ENCODE data around the gene ZNF385D. TPM values are rescaled to one million over a fixed set of nuclear protein-coding genes. Genes with fewer than 3 reads are reported as not detected.
A peak's percentile ranks its signal among the peaks of the same experiment; 100 is the strongest.

Gene ZNF385D
- total RNA-seq, 1 donor from 2014 or later = 25.8 TPM

GRCh38 chr3:21449738-21450137 is 301.3 kb downstream of the ZNF385D start:
- no peak for DNase-seq (ENCODE audit: low spot score)

GRCh38 chr3:21447476-21448151 is 303.4 kb downstream of the ZNF385D start:
- DNase-seq (ENCODE audit: low spot score) = no peak

GRCh38 chr3:21446945-21447475 is 304.0 kb downstream of the ZNF385D start:
- DNase-seq (ENCODE audit: low spot score) = no peak

GRCh38 chr3:21446027-21446426 is 305.0 kb downstream of the ZNF385D start:
- no peak for DNase-seq (ENCODE audit: low spot score)

- no peak for DNase-seq (ENCODE audit: low spot score)
Measured at GRCh38 chr3:21441821-21442220, 309.2 kb downstream of the ZNF385D start.

- no peak for DNase-seq (ENCODE audit: low spot score)
Measured at GRCh38 chr3:21436835-21437234, 314.2 kb downstream of the ZNF385D start.

GRCh38 chr3:21435871-21436270 is 315.1 kb downstream of the ZNF385D start:
- DNase-seq (ENCODE audit: low spot score) = peak; percentile 74

- no peak for DNase-seq (ENCODE audit: low spot score)
Measured at GRCh38 chr3:21434310-21434709, 316.7 kb downstream of the ZNF385D start.

- DNase-seq (ENCODE audit: low spot score) = no peak
Measured at GRCh38 chr3:21433751-21434150, 317.3 kb downstream of the ZNF385D start.

GRCh38 chr3:21426920-21427319 is 324.1 kb downstream of the ZNF385D start:
- no peak for DNase-seq (ENCODE audit: low spot score)

- DNase-seq (ENCODE audit: low spot score) = no peak
Measured at GRCh38 chr3:21425715-21426114, 325.3 kb downstream of the ZNF385D start.

GRCh38 chr3:21421096-21421495 is 329.9 kb downstream of the ZNF385D start:
- DNase-seq (ENCODE audit: low spot score) = no peak

- no peak for DNase-seq (ENCODE audit: low spot score)
Measured at GRCh38 chr3:21417991-21418390, 333.0 kb downstream of the ZNF385D start.

- no peak for DNase-seq (ENCODE audit: low spot score)
Measured at GRCh38 chr3:21414506-21414905, 336.5 kb downstream of the ZNF385D start.

- DNase-seq (ENCODE audit: low spot score) = no peak
Measured at GRCh38 chr3:21411058-21411457, 340.0 kb downstream of the ZNF385D start.

GRCh38 chr3:21409401-21409800 is 341.6 kb downstream of the ZNF385D start:
- DNase-seq (ENCODE audit: low spot score) = no peak

GRCh38 chr3:21407743-21408142 is 343.3 kb downstream of the ZNF385D start:
- no peak for DNase-seq (ENCODE audit: low spot score)

GRCh38 chr3:21405671-21406667 is 345.0 kb downstream of the ZNF385D start:
- no peak for DNase-seq (ENCODE audit: low spot score)

- DNase-seq (ENCODE audit: low spot score) = no peak
Measured at GRCh38 chr3:21398461-21398860, 352.5 kb downstream of the ZNF385D start.

- no peak for DNase-seq (ENCODE audit: low spot score)
Measured at GRCh38 chr3:21393683-21394311, 357.2 kb downstream of the ZNF385D start.

GRCh38 chr3:21392526-21392925 is 358.5 kb downstream of the ZNF385D start:
- DNase-seq (ENCODE audit: low spot score) = no peak

GRCh38 chr3:21390856-21391255 is 360.2 kb downstream of the ZNF385D start:
- no peak for DNase-seq (ENCODE audit: low spot score)
